CD4-positive, alpha-beta T cell (primary cell): ENCODE measurements around the gene NRSN2. TPM values are rescaled to one million over a fixed set of nuclear protein-coding genes. Genes with fewer than 3 reads are reported as not detected.
"Not testable (repeated sequence)": the region's sequence is repeated elsewhere in the genome, so short reads cannot be mapped to it uniquely, and the experiment has no call there.

Experiments used
- ATAC-seq: fragments of 200-7000 bp; cut with Tn5 transposase; one replicate; pipeline ENCODE4 v1.10.0; 2022; ENCODE audit warnings: mild to moderate bottlenecking; ENCODE audit not compliant: poor library complexity
- CTCF ChIA-PET: fragments of 350-600 bp; sonication (Branson Sonifier 250); formaldehyde crosslinking; loops from one replicate; lab custom pipeline; 2021; ENCODE audit warnings: antibody characterized with exemption, inconsistent platforms; lab: Charles Lee
- POLR2A ChIA-PET: fragments of 350-600 bp; sonication (Branson Sonifier 250); formaldehyde crosslinking; loops from one replicate; lab custom pipeline; 2021; ENCODE audit warnings: antibody characterized with exemption, inconsistent platforms; lab: Charles Lee
- DNase-seq, 14 experiments: peaks; one replicate each; pipeline ENCODE4 v3.0.0-alpha.2; 2013 to 2020; ENCODE audit warnings: mixed read lengths in 2 of 14
- H3K27ac ChIP-seq, 2 donors: one replicate each; pipeline versions ENCODE4 v1.5.1 to v1.7.0; 2013; ENCODE audit warnings: low read length in 2 of 2, low read depth in 1 of 2, mild to moderate bottlenecking in 1 of 2
- H3K27me3 ChIP-seq, 2 experiments: 1 replicate in 1 of 2; 2 replicates in 1 of 2; pipeline versions ENCODE4 v1.6.1 to v1.7.0; 2013; ENCODE audit warnings: low read length in 2 of 2, control low read depth in 1 of 2, mild to moderate bottlenecking in 1 of 2, moderate library complexity in 1 of 2; ENCODE audit not compliant: insufficient read depth in 2 of 2, control insufficient read depth in 1 of 2
- H3K36me3 ChIP-seq: one replicate; pipeline ENCODE4 v1.6.1; 2013; ENCODE audit warnings: low read length, control low read depth; ENCODE audit not compliant: insufficient read depth
- H3K4me1 ChIP-seq: one replicate; pipeline ENCODE4 v1.6.1; 2013; ENCODE audit warnings: low read length, control low read depth; ENCODE audit not compliant: insufficient read depth
- H3K4me3 ChIP-seq: one replicate; pipeline ENCODE4 v1.5.1; 2013; ENCODE audit warnings: mild to moderate bottlenecking, low read length, moderate library complexity
- H3K9me3 ChIP-seq, 2 experiments: 1 replicate in 1 of 2; 2 replicates in 1 of 2; pipeline versions ENCODE4 v1.6.1 to v1.7.0; 2013; ENCODE audit warnings: low read length in 2 of 2, mild to moderate bottlenecking in 2 of 2, control low read depth in 1 of 2, moderate library complexity in 1 of 2; ENCODE audit not compliant: control insufficient read depth in 1 of 2, insufficient read depth in 1 of 2
- H3K27ac Mint-ChIP-seq: one replicate; pipeline ENCODE4 v1.8.0; 2020; ENCODE audit warnings: mixed read lengths
- H3K27me3 Mint-ChIP-seq: one replicate; pipeline ENCODE4 v1.8.0; 2021; ENCODE audit warnings: mixed read lengths
- H3K36me3 Mint-ChIP-seq: one replicate; pipeline ENCODE4 v1.8.0; 2021; ENCODE audit warnings: low read depth, mixed read lengths
- H3K4me1 Mint-ChIP-seq: one replicate; pipeline ENCODE4 v1.8.0; 2021; ENCODE audit warnings: low read depth, mixed read lengths
- H3K4me3 Mint-ChIP-seq: one replicate; pipeline ENCODE4 v1.8.0; 2020; ENCODE audit warnings: mild to moderate bottlenecking, mixed read lengths
- H3K9me3 Mint-ChIP-seq: one replicate; pipeline ENCODE4 v1.8.0; 2020; ENCODE audit warnings: mixed read lengths
- intact Hi-C, 2 experiments: fragments of 100-400 bp; cut with DNase I in 1 of 2; cut with micrococcal nuclease in 1 of 2; formaldehyde crosslinking; loops; one replicate each; pipeline versions ENCODE4 v1.15.1 to v1.9.0; 2023 to 2025; cut with DNase I, micrococcal nuclease
- total RNA-seq, 174 experiments: library from RNA in 2 of 174; stranded (reverse) in 2 of 174; gene quantifications; one replicate each; pipeline ENCODE4 v1.2.3 and lab custom pipeline; 2021 to 2026
- TF ChIP-seq, protein P1 (sequence below): fragments of 200-600 bp; IDR thresholded peaks from one replicate; pipeline ENCODE4 v1.8.0; 2022; ENCODE audit warnings: antibody characterized with exemption, mild to moderate bottlenecking

The NRSN2 gene
- total RNA-seq, 2 experiments from 2014 or later = 0.69 to 1.3 TPM

DNA sequence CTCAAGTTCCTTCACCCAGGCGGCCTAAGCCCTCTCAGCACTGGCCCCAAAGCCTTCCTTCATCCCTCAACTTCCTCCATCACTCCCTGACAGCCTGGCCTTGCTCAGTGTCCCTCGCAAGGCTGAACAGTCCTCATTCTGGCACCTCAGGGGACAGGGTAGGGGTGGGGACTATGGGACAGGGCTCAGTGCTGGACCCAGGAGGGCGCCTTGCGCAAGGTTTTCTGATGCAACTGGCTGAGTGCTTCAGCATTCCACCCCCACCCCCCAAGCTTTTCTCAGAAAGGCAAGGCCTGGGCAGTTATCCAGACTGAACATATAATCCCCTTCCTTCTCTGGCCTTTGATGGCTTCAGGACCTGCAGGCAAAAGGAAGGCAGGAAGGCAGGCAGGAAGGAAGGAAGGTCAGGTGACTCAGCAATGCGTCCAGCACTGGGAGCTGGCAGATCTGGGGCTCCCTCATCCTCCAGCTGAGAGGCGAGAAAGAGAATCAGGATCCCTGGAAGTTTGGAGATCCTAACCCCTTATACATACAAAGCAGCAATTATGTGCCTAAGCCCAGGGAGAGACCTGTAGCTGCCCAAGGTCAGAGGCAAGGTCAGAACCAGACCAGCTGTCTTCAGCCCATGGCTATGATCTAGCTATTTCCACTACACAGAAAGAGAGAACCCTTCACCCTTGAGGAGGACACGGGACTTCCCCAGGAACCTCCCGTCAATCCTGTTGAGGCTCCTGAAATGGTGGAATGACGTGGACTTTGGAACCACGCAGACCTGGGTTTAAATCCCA, 25.0 kb downstream of the NRSN2 start:
- Mint-ChIP-seq H3K27me3 (no peaks in the 10 kb centered on the region), H3K4me3 (no peak overlapping the region), H3K27ac (no peak overlapping the region), H3K36me3 (no peaks in the 10 kb centered on the region), H3K9me3 (no peaks in the 10 kb centered on the region), H3K4me1 (peaks cover 16% of the 10 kb centered on the region)
- ATAC-seq = no peak
- Histone ChIP-seq H3K27ac (no peak overlapping the region), H3K4me1 (peaks cover 16% of the 10 kb centered on the region), H3K27me3 (no peaks in the 10 kb centered on the region), H3K4me3 (no peak overlapping the region), H3K36me3 (no peaks in the 10 kb centered on the region), H3K9me3 (no peaks in the 10 kb centered on the region)
- POLR2A ChIA-PET = interaction anchor here (0.6 kb wide), 1 partner anchor 280 kb away, joined by 3 read pairs; no protein-coding TSS in a partner anchor
- intact Hi-C loops = no loop called here
- peak in 2 of 14 experiments; percentile 37 to 51 for DNase-seq
- TF ChIP-seq, protein P1, sequence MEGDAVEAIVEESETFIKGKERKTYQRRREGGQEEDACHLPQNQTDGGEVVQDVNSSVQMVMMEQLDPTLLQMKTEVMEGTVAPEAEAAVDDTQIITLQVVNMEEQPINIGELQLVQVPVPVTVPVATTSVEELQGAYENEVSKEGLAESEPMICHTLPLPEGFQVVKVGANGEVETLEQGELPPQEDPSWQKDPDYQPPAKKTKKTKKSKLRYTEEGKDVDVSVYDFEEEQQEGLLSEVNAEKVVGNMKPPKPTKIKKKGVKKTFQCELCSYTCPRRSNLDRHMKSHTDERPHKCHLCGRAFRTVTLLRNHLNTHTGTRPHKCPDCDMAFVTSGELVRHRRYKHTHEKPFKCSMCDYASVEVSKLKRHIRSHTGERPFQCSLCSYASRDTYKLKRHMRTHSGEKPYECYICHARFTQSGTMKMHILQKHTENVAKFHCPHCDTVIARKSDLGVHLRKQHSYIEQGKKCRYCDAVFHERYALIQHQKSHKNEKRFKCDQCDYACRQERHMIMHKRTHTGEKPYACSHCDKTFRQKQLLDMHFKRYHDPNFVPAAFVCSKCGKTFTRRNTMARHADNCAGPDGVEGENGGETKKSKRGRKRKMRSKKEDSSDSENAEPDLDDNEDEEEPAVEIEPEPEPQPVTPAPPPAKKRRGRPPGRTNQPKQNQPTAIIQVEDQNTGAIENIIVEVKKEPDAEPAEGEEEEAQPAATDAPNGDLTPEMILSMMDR = no peak
- CTCF ChIA-PET = no interaction called here

DNA sequence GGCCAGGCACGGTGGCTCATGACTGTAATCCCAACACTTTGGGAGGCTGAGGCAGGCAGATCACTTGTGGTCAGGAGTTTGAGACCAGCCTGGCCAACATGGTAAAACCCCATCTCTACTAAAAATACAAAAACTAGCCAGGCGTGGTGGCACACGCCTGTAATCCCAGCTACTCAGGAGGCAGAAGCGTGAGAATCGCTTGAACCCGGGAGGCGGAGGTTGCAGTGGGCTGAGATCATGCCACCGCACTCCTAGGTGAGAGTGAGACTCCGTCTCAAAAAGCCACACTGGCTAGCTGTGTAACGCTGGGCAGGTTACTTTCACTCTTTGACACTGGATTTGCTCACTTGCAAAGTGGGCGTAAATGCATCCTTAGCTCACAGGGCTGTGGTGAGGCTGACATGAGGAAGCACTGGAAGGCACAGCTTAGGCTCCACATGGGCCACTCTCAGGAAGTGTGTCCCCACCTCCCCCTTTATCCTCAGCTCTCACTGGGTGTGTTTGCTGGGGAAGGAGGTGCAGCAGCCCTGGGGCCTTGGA, 25.7 kb downstream of the NRSN2 start:
- H3K4me3 ChIP-seq, DNase-seq, H3K27ac Mint-ChIP-seq, H3K27me3 ChIP-seq, H3K4me1 Mint-ChIP-seq, ATAC-seq, H3K36me3 ChIP-seq, intact Hi-C loops, CTCF ChIA-PET, H3K27me3 Mint-ChIP-seq, H3K4me3 Mint-ChIP-seq, POLR2A ChIA-PET, H3K36me3 Mint-ChIP-seq, H3K9me3 Mint-ChIP-seq, H3K9me3 ChIP-seq, H3K27ac ChIP-seq: not testable (repeated sequence)
- peaks cover 16% of the 10 kb centered on the region for H3K4me1 ChIP-seq

DNA sequence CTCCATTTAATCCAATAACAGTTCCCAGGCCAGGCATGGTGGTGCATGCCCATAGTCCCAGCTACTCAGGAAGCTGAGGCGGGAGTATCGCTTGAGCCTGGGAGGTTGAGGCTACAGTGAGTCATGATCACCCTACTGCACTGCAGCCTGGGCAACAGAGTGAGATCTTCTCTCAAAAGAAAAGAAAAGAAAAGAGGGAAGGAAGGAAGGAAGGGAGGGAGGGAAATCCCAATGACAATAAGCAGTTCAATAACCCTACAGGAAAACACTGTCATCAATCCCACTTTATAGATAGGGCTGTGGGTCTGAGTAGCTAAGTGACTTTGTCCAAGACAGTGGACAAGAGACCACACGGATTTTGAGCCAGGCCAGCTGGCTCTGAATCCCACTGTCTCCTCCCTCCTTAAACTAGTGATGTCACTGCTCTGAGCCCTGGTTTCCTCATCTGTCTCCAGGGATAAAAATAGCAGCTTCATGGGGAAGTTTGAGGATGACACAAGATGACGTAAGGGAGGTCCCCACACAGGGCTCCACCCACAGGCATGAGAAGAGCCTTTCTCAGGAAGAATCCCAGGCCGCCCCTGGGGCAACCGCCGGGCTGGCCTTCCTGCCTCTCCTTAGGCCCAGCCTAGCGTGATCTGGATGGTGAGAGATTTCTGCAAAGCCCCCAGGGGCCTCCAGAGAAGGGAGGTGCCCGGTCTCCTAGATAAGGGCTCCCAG, 26.4 kb downstream of the NRSN2 start:
- no peaks in the 10 kb centered on the region for H3K27me3 ChIP-seq
- H3K27ac Mint-ChIP-seq = no peak overlapping the region
- no peaks in the 10 kb centered on the region for H3K27me3 Mint-ChIP-seq
- ChIA-PET POLR2A (no interaction called here), CTCF (no interaction called here)
- peaks cover 16% of the 10 kb centered on the region for H3K4me1 ChIP-seq
- peak in 2 of 14 experiments; percentile 63 to 72 for DNase-seq
- no peaks in the 10 kb centered on the region for H3K36me3 Mint-ChIP-seq
- H3K4me3 ChIP-seq = no peak overlapping the region
- TF ChIP-seq, protein P1 = no peak
- no peak overlapping the region for H3K27ac ChIP-seq
- H3K9me3 ChIP-seq = no peaks in the 10 kb centered on the region
- no peaks in the 10 kb centered on the region for H3K36me3 ChIP-seq
- no peak for ATAC-seq
- no peak overlapping the region for H3K4me3 Mint-ChIP-seq
- peaks cover 6% of the 10 kb centered on the region for H3K4me1 Mint-ChIP-seq
- H3K9me3 Mint-ChIP-seq = no peaks in the 10 kb centered on the region
- intact Hi-C loops = no loop called here
